Skeletal muscle satellite cell (primary cell): ENCODE data around the gene PLEKHG1.

Experiments
- H3K27me3 ChIP-seq: 2 replicates; pipeline ENCODE4 v1.7.0; 2013; ENCODE audit warnings: low read length; ENCODE audit not compliant: control insufficient read depth, insufficient read depth
- H3K36me3 ChIP-seq: 2 replicates; pipeline ENCODE4 v1.7.0; 2013; ENCODE audit warnings: mild to moderate bottlenecking, control low read depth, low read length; ENCODE audit not compliant: insufficient read depth
- H3K4me1 ChIP-seq: 2 replicates; pipeline ENCODE4 v1.7.0; 2013; ENCODE audit warnings: low read length; ENCODE audit not compliant: control insufficient read depth, insufficient read depth
- H3K4me2 ChIP-seq: 2 replicates; pipeline ENCODE4 v1.7.0; 2013; ENCODE audit warnings: mild to moderate bottlenecking, low read length
- H3K4me3 ChIP-seq: 2 replicates; pipeline ENCODE4 v1.7.0; 2013; ENCODE audit warnings: low read length
- H3K9ac ChIP-seq: 2 replicates; pipeline ENCODE4 v1.7.0; 2013; ENCODE audit warnings: mild to moderate bottlenecking, low read depth, low read length, moderate library complexity
- H3K9me3 ChIP-seq: replicated peaks from 2 replicates; pipeline ENCODE4 v1.7.0; 2013; ENCODE audit warnings: mild to moderate bottlenecking, control low read depth, low read length

Gene PLEKHG1

DNA sequence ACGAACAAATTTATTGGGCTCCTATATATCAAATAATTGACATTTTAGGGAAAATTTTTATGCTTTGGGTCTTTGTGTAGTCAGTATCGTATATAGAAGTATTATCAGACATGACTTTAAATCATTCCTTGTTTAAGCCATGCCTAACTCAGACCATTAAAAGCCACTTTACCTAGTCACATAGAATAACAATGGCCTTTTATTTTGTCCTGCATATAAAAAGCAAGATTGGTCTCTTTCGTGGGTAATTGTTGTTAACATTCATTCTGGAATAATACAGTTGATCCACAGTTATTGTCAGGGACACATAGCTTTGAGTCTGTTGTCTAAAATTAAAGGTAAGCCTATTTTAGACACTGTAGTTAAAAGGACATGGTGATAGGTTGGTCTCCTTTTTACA is 47.4 kb downstream of the PLEKHG1 start:
- H3K27me3 ChIP-seq, result no peaks in the 10 kb centered on the region

More for the DNA sequence above, 47.4 kb downstream of the PLEKHG1 start:
- no peak overlapping the region for H3K4me2 ChIP-seq
- H3K9ac ChIP-seq, result no peak overlapping the region
- H3K4me1 ChIP-seq, result no peaks in the 10 kb centered on the region
- H3K4me3 ChIP-seq, result no peak overlapping the region
- no peaks in the 10 kb centered on the region for H3K36me3 ChIP-seq
- no peaks in the 10 kb centered on the region for H3K9me3 ChIP-seq
